ENCODE measurements around the gene DSCAM.
A peak's percentile ranks its signal among the peaks of the same experiment; 100 is the strongest.

DSCAM gene

GRCh38 chr21:40556442-40556968 lies 290.5 kb downstream of the DSCAM start:
- no peak for DNase-seq

- no peak for DNase-seq
These were observed 291.9 kb downstream of the DSCAM start for GRCh38 chr21:40555021-40555528.

GRCh38 chr21:40553781-40554180 lies 293.2 kb downstream of the DSCAM start:
- no peak for DNase-seq

- no peak for DNase-seq
These were observed 298.9 kb downstream of the DSCAM start for GRCh38 chr21:40547906-40548513.

- DNase-seq = no peak
These were observed 300.3 kb downstream of the DSCAM start for GRCh38 chr21:40546647-40547046.

GRCh38 chr21:40540216-40540615 lies 306.7 kb downstream of the DSCAM start:
- no peak for DNase-seq

- DNase-seq = no peak
These were observed 312.1 kb downstream of the DSCAM start for GRCh38 chr21:40534886-40535285.

GRCh38 chr21:40531431-40532110 lies 315.4 kb downstream of the DSCAM start:
- no peak for DNase-seq

- no peak for DNase-seq
These were observed 315.9 kb downstream of the DSCAM start for GRCh38 chr21:40531016-40531415.

- DNase-seq = no peak
These were observed 329.3 kb downstream of the DSCAM start for GRCh38 chr21:40517646-40518045.

- DNase-seq = peak in 13 of 58 donors; percentile 1 to 16 (median 5)
These were observed 330.6 kb downstream of the DSCAM start for GRCh38 chr21:40516335-40516734.

- DNase-seq = no peak
These were observed 334.4 kb downstream of the DSCAM start for GRCh38 chr21:40512590-40512989.

GRCh38 chr21:40507978-40508377 lies 339.0 kb downstream of the DSCAM start:
- DNase-seq = no peak

- DNase-seq = no peak
These were observed 341.3 kb downstream of the DSCAM start for GRCh38 chr21:40505681-40506080.

- no peak for DNase-seq
These were observed 341.7 kb downstream of the DSCAM start for GRCh38 chr21:40505244-40505643.

GRCh38 chr21:40504825-40505224 lies 342.1 kb downstream of the DSCAM start:
- DNase-seq = no peak

GRCh38 chr21:40496116-40496515 lies 350.8 kb downstream of the DSCAM start:
- DNase-seq = no peak

- no peak for DNase-seq
These were observed 356.6 kb downstream of the DSCAM start for GRCh38 chr21:40490408-40490807.

- DNase-seq = no peak
These were observed 358.0 kb downstream of the DSCAM start for GRCh38 chr21:40489001-40489400.

- DNase-seq = no peak
These were observed 365.2 kb downstream of the DSCAM start for GRCh38 chr21:40481764-40482163.

GRCh38 chr21:40474513-40474912 lies 372.4 kb downstream of the DSCAM start:
- DNase-seq = no peak

GRCh38 chr21:40472013-40472412 lies 374.9 kb downstream of the DSCAM start:
- DNase-seq = no peak

- no peak for DNase-seq
These were observed 375.9 kb downstream of the DSCAM start for GRCh38 chr21:40471103-40471502.

Measured in anterior cingulate cortex (tissue), 58 donors.